CD14-positive monocyte (primary cell): ENCODE results near the gene CPED1. TPM values are rescaled to one million over a fixed set of nuclear protein-coding genes. Genes with fewer than 3 reads are reported as not detected.
"Not testable (repeated sequence)": the region's sequence is repeated elsewhere in the genome, so short reads cannot be mapped to it uniquely, and the experiment has no call there.

ENCODE experiments used
- DNase-seq, 3 donors: peaks; one replicate each; pipeline ENCODE4 v3.0.0-alpha.2; 2011 to 2022
- H2AFZ ChIP-seq: 2 replicates; pipeline ENCODE4 v1.6.0; 2012; ENCODE audit warnings: mild to moderate bottlenecking, low read depth, low read length, inconsistent platforms; ENCODE audit not compliant: insufficient read depth, poor library complexity, severe bottlenecking
- H3K27ac ChIP-seq, 2 donors: 1 replicate in 1 of 2; 2 replicates in 1 of 2; pipeline ENCODE4 v1.5.1; 2012 to 2013; ENCODE audit warnings: low read length in 2 of 2, control low read depth in 1 of 2, inconsistent platforms in 1 of 2, low read depth in 1 of 2, mild to moderate bottlenecking in 1 of 2
- H3K27me3 ChIP-seq, 2 donors: one replicate each; pipeline versions ENCODE4 v1.6.0 to v1.6.1; 2011 to 2013; ENCODE audit warnings: low read length in 2 of 2; ENCODE audit not compliant: control insufficient read depth in 2 of 2, insufficient read depth in 2 of 2
- H3K36me3 ChIP-seq, 2 donors: replicated peaks in 1 of 2; 1 replicate in 1 of 2; 2 replicates in 1 of 2; pipeline versions ENCODE4 v1.5.1 to v1.6.1; 2012 to 2013; ENCODE audit warnings: low read length in 2 of 2, control low read depth in 1 of 2, inconsistent platforms in 1 of 2, mild to moderate bottlenecking in 1 of 2; ENCODE audit not compliant: insufficient read depth in 2 of 2, control insufficient read depth in 1 of 2
- H3K4me1 ChIP-seq, 2 donors: 1 replicate in 1 of 2; 2 replicates in 1 of 2; pipeline versions ENCODE4 v1.5.1 to v1.6.1; 2012 to 2013; ENCODE audit warnings: low read length in 2 of 2, control low read depth in 1 of 2, inconsistent platforms in 1 of 2, mild to moderate bottlenecking in 1 of 2, moderate library complexity in 1 of 2; ENCODE audit not compliant: insufficient read depth in 2 of 2, control insufficient read depth in 1 of 2
- H3K4me2 ChIP-seq: replicated peaks from 2 replicates; pipeline ENCODE3; 2012; ENCODE audit warnings: low read length, moderate library complexity, mild to moderate bottlenecking; ENCODE audit not compliant: poor library complexity, severe bottlenecking; ENCODE audit errors: extremely low read depth
- H3K4me3 ChIP-seq, 3 experiments: fragments of 200-600 bp in 1 of 3; sonication (generic) in 1 of 3; replicated peaks in 1 of 3; 1 replicate in 2 of 3; 2 replicates in 1 of 3; pipeline ENCODE4 v1.5.1; 2011 to 2013; ENCODE audit warnings: low read length in 3 of 3, mild to moderate bottlenecking in 3 of 3, control low read depth in 2 of 3, low read depth in 2 of 3, inconsistent platforms in 1 of 3, moderate library complexity in 1 of 3
- H3K79me2 ChIP-seq: 2 replicates; pipeline ENCODE4 v1.6.0; 2012; ENCODE audit warnings: mild to moderate bottlenecking, control low read depth, inconsistent platforms, low read length, moderate library complexity; ENCODE audit not compliant: insufficient read depth
- H3K9ac ChIP-seq: 2 replicates; pipeline ENCODE4 v1.6.0; 2017; ENCODE audit warnings: low read length, mild to moderate bottlenecking; ENCODE audit not compliant: insufficient read depth, poor library complexity, severe bottlenecking
- H3K9me3 ChIP-seq, 2 donors: replicated peaks in 1 of 2; 1 replicate in 1 of 2; 2 replicates in 1 of 2; pipeline versions ENCODE4 v1.5.1 to v1.6.1; 2012 to 2013; ENCODE audit warnings: low read length in 2 of 2, control low read depth in 1 of 2; ENCODE audit not compliant: control insufficient read depth in 1 of 2, insufficient read depth in 1 of 2
- H4K20me1 ChIP-seq: 2 replicates; pipeline ENCODE4 v1.6.0; 2012; ENCODE audit warnings: mild to moderate bottlenecking, low read length, control low read depth, moderate library complexity; ENCODE audit not compliant: insufficient read depth
- H3K27ac Mint-ChIP-seq, 7 donors: one replicate each; pipeline ENCODE4 v1.8.0; 2020; ENCODE audit warnings: mild to moderate bottlenecking in 7 of 7, mixed read lengths in 7 of 7, moderate library complexity in 6 of 7, inconsistent platforms in 2 of 7
- H3K27me3 Mint-ChIP-seq, 3 donors: one replicate each; pipeline ENCODE4 v1.8.0; 2021 to 2022; ENCODE audit warnings: low read depth in 3 of 3, mild to moderate bottlenecking in 3 of 3, mixed read lengths in 3 of 3, moderate library complexity in 3 of 3, inconsistent platforms in 1 of 3
- H3K36me3 Mint-ChIP-seq, 2 donors: one replicate each; pipeline ENCODE4 v1.8.0; 2020; ENCODE audit warnings: mixed read lengths in 2 of 2, inconsistent platforms in 1 of 2, mild to moderate bottlenecking in 1 of 2
- H3K4me1 Mint-ChIP-seq: one replicate; pipeline ENCODE4 v1.8.0; 2020; ENCODE audit warnings: mild to moderate bottlenecking, mixed read lengths
- H3K4me3 Mint-ChIP-seq, 2 donors: one replicate each; pipeline ENCODE4 v1.8.0; 2020; ENCODE audit warnings: mild to moderate bottlenecking in 2 of 2, mixed read lengths in 2 of 2, moderate library complexity in 1 of 2
- H3K9me3 Mint-ChIP-seq, 7 donors: one replicate each; pipeline ENCODE4 v1.8.0; 2020 to 2022; ENCODE audit warnings: mixed read lengths in 7 of 7, mild to moderate bottlenecking in 6 of 7, moderate library complexity in 6 of 7, inconsistent platforms in 2 of 7
- WGBS: methylation state at CpG from one replicate; pipeline ENCODE4 v1.1.5; 2013; ENCODE audit warnings: missing lambda C conversion rate; ENCODE audit not compliant: insufficient coverage; 5-methylcytosine and 5-hydroxymethylcytosine counted together
- intact Hi-C, 2 donors: fragments of 100-400 bp; cut with micrococcal nuclease; formaldehyde crosslinking; loops; one replicate each; pipeline versions ENCODE4 v1.15.0 to v1.15.1; 2023
- polyA plus RNA-seq, 3 donors: library from polyadenylated mRNA; depleted of rRNA in 1 of 3; unstranded in 2 of 3; stranded (reverse) in 1 of 3; fragments of 300-500 nt in 2 of 3; fragments of >200 nt in 1 of 3; fragmentation: Illumina TruSeq in 2 of 3; gene quantifications; 1 replicate in 2 of 3; 2 replicates in 1 of 3; pipeline ENCODE4 v1.2.3, GENCODE V29; 2012 to 2021
- TF ChIP-seq, protein P1 (sequence below): fragments of 200-600 bp; IDR thresholded peaks from one replicate; pipeline ENCODE4 v1.8.0; 2022; ENCODE audit warnings: antibody characterized with exemption, mild to moderate bottlenecking

The CPED1 gene
- polyA plus RNA-seq, 3 donors = 9.8 to 30.0 (median 20.4) TPM

DNA sequence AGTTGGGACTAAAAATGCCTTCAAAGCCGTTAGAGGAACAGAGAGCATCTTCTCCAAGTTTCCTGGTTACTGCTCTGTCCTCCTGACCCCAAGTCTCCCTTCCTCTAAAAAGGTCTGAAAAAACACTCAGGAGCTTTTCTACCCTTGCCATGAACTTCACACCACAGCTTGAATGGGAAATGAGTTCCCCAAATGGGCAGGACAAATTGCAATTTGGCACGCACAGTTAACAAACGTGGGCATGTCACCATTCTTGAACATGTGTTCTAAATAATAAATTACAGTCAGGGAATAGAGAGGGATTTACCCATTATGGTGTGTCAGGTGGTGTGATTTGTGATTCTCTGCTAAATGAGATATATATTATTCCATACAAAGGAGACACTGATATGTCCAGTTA is 249.1 kb downstream of the CPED1 start:
- Mint-ChIP-seq H3K36me3 (no peaks in the 10 kb centered on the region), H3K9me3 (peaks cover 0 to 4% (median 0%) of the 10 kb centered on the region in 7 donors), H3K27ac (no peak overlapping the region), H3K4me1 (no peaks in the 10 kb centered on the region), H3K27me3 (no peaks in the 10 kb centered on the region), H3K4me3 (no peak overlapping the region)
- Histone ChIP-seq H3K36me3 (no peaks in the 10 kb centered on the region), H4K20me1 (no peaks in the 10 kb centered on the region), H3K4me2 (no peak overlapping the region), H3K27me3 (no peaks in the 10 kb centered on the region), H3K4me3 (no peak overlapping the region), H3K9me3 (no peaks in the 10 kb centered on the region), H2AFZ (no peak overlapping the region), H3K79me2 (no peaks in the 10 kb centered on the region), H3K9ac (no peak overlapping the region), H3K4me1 (no peaks in the 10 kb centered on the region), H3K27ac (no peak overlapping the region)
- no peak for DNase-seq
- WGBS = 100% methylated on average over 1 of the region's 3 CpGs
- TF ChIP-seq, protein P1, sequence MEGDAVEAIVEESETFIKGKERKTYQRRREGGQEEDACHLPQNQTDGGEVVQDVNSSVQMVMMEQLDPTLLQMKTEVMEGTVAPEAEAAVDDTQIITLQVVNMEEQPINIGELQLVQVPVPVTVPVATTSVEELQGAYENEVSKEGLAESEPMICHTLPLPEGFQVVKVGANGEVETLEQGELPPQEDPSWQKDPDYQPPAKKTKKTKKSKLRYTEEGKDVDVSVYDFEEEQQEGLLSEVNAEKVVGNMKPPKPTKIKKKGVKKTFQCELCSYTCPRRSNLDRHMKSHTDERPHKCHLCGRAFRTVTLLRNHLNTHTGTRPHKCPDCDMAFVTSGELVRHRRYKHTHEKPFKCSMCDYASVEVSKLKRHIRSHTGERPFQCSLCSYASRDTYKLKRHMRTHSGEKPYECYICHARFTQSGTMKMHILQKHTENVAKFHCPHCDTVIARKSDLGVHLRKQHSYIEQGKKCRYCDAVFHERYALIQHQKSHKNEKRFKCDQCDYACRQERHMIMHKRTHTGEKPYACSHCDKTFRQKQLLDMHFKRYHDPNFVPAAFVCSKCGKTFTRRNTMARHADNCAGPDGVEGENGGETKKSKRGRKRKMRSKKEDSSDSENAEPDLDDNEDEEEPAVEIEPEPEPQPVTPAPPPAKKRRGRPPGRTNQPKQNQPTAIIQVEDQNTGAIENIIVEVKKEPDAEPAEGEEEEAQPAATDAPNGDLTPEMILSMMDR = no peak
- intact Hi-C loops = no loop called here

DNA sequence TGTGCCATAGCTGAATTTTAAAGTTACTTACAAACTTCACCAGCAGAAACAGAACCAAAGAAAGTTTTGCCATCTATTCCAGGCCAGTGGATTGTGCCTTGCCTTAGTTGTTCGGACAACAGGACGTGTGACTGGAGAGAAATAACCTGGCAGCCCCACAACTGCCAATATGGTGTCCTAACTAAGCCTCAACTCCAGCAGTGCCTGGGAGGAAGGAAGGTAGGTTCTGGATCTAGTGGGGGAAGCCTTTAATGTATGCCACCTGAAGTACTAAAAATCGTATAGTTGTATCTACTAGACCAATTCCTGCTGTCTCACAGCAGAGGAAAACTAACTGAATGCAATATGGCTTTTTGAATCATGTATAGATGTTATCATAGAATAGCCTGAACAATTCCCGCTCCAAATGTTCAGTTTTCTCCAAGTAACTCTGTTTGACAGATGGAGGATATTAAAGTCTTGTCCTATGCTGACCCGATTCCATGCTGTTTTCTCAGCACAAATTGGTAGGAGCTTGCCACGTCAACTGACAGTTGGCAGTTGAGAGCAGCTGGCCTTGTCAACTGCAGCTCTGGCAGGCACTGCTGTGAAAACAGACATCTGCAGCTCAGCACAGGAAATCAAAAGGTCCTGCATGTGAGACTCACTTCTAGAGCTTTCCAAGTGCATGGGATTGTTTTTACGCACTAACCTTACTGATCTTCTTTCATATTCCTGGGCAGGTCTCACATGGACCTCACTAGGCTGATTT is 255.8 kb downstream of the CPED1 start:
- peaks cover 11 to 24% (median 15%) of the 10 kb centered on the region in 7 donors for H3K9me3 Mint-ChIP-seq
- H3K27ac Mint-ChIP-seq = no peak overlapping the region
- WGBS = 95% methylated on average over 4 of the region's 7 CpGs
- H3K4me2 ChIP-seq = no peak overlapping the region
- no peak overlapping the region for H2AFZ ChIP-seq
- H3K4me1 ChIP-seq = no peaks in the 10 kb centered on the region
- H3K79me2 ChIP-seq = no peaks in the 10 kb centered on the region
- H3K4me3 ChIP-seq = no peak overlapping the region
- H3K4me1 Mint-ChIP-seq = no peaks in the 10 kb centered on the region
- intact Hi-C loops = no loop called here
- no peaks in the 10 kb centered on the region for H3K27me3 ChIP-seq
- H3K36me3 ChIP-seq = no peaks in the 10 kb centered on the region
- H3K9me3 ChIP-seq = peaks cover 7 to 11% of the 10 kb centered on the region in 2 donors
- H4K20me1 ChIP-seq = no peaks in the 10 kb centered on the region
- no peak overlapping the region for H3K27ac ChIP-seq
- H3K27me3 Mint-ChIP-seq = no peaks in the 10 kb centered on the region
- H3K4me3 Mint-ChIP-seq = no peak overlapping the region
- TF ChIP-seq, protein P1 = no peak
- no peak overlapping the region for H3K9ac ChIP-seq
- H3K36me3 Mint-ChIP-seq = no peaks in the 10 kb centered on the region
- DNase-seq = no peak

DNA sequence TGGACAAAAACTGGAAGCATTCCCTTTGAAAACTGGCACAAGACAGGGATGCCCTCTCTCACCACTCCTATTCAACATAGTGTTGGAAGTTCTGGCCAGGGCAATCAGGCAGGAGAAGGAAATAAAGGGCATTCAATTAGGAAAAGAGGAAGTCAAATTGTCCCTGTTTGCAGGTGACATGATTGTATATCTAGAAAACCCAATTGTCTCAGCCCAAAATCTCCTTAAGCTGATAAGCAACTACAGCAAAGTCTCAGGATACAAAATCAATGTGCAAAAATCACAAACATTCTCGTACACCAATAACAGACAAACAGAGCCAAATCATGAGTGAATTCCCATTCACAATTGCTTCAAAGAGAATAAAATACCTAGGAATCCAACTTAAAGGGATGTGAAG is 262.9 kb downstream of the CPED1 start:
- DNase-seq, H3K36me3 Mint-ChIP-seq, intact Hi-C loops, H3K9ac ChIP-seq, H2AFZ ChIP-seq, H3K4me1 Mint-ChIP-seq, H3K27ac ChIP-seq, H3K27ac Mint-ChIP-seq, H3K27me3 Mint-ChIP-seq, H3K27me3 ChIP-seq, H3K36me3 ChIP-seq, H3K4me1 ChIP-seq, H3K4me3 ChIP-seq, H3K79me2 ChIP-seq, H3K4me3 Mint-ChIP-seq, H3K4me2 ChIP-seq, H4K20me1 ChIP-seq: not testable (repeated sequence)
- peaks cover 14 to 30% (median 19%) of the 10 kb centered on the region in 7 donors for H3K9me3 Mint-ChIP-seq
- no CpG with 5 or more reads among the region's 1 CpG for WGBS
- H3K9me3 ChIP-seq = peaks cover 7 to 11% of the 10 kb centered on the region in 2 donors
